Measurements from ENCODE around the gene USP48. TPM values are rescaled to one million over a fixed set of nuclear protein-coding genes. Genes with fewer than 3 reads are reported as not detected.

USP48 gene
- total and polyA plus RNA-seq, 2 of the 13 experiments (the other 11 are each of a cell fraction or from before 2014, with no cell fraction given), result 30.4 to 30.7 TPM

GRCh38 chr1:21659099-21659923 lies 123.6 kb downstream of the USP48 start (continued):
- TF ChIP-seq ZNF543 (CRISPR knock-in tag; IDR thresholded peaks at IDR 0.05) (peak; percentile 88; the same call in 1 of the 2 replicates), MNT (IDR thresholded peaks at IDR 0.05) (0 out of 2 replicates have a peak, but pooled peaks have one; percentile 12), ZNF83 (CRISPR knock-in tag; IDR thresholded peaks at IDR 0.05; ENCODE audit: borderline replicate concordance) (peak; percentile 94), ZNF275 (CRISPR knock-in tag; IDR thresholded peaks at IDR 0.05; ENCODE audit: borderline replicate concordance) (peak; percentile 98), HMGXB4 (CRISPR knock-in tag; IDR thresholded peaks at IDR 0.05; ENCODE audit: borderline replicate concordance in 1 of 2, low read depth in 1 of 2) (peak; percentile 77 to 88; a peak in 3 of 4 replicates), TFDP1 (CRISPR knock-in tag; IDR thresholded peaks at IDR 0.05; ENCODE audit: borderline replicate concordance) (peak; percentile 57; the same call in 1 of the 2 replicates), ZNF841 (CRISPR knock-in tag; IDR thresholded peaks at IDR 0.05; ENCODE audit: borderline replicate concordance) (peak; percentile 93; the same call in 1 of the 2 replicates), RBM22 (optimal IDR thresholded peaks at IDR 0.05; ENCODE audit: low read length) (no peak), PBX3 (CRISPR knock-in tag; IDR thresholded peaks at IDR 0.05; ENCODE audit: borderline replicate concordance) (no peak; the same call in 1 of the 2 replicates), ISX (CRISPR knock-in tag; conservative IDR thresholded peaks at IDR 0.05) (peak; percentile 98), REL (CRISPR knock-in tag; conservative IDR thresholded peaks at IDR 0.05) (peak; percentile 95), BATF2 (CRISPR knock-in tag; IDR thresholded peaks at IDR 0.05) (peak; percentile 77; the same call in 1 of the 2 replicates), PLSCR1 (CRISPR knock-in tag; IDR thresholded peaks at IDR 0.05; ENCODE audit: borderline replicate concordance) (no peak), SATB2 (CRISPR knock-in tag; IDR thresholded peaks at IDR 0.05) (peak; percentile 98), KDM5A (IDR thresholded peaks at IDR 0.05; ENCODE audit: borderline replicate concordance, low read length) (no peak), HMGA1 (CRISPR knock-in tag; conservative IDR thresholded peaks at IDR 0.05) (no peak), AKAP8 (CRISPR knock-in tag; IDR thresholded peaks at IDR 0.05) (peak; percentile 100), DMAP1 (CRISPR knock-in tag; IDR thresholded peaks at IDR 0.05) (peak; percentile 62; the same call in 1 of the 2 replicates)
